Upper lobe of left lung (tissue), 6 donors: ENCODE results near the gene STAC3. TPM values are rescaled to one million over a fixed set of nuclear protein-coding genes. Genes with fewer than 3 reads are reported as not detected.

Experiments used
- ATAC-seq, 2 donors: fragments of 200-7000 bp; cut with Tn5 transposase; one replicate each; pipeline ENCODE4 v1.9.1; 2022; ENCODE audit warnings: mild to moderate bottlenecking in 2 of 2, moderate library complexity in 2 of 2; ENCODE audit not compliant: low FRiP score in 2 of 2
- DNase-seq, 2 donors: peaks; one replicate each; pipeline ENCODE4 v3.0.0-alpha.2; 2019 to 2020
- H3K27ac ChIP-seq, 4 donors: fragments of 200-600 bp; sonication (generic); one replicate each; pipeline ENCODE4 v1.5.1; 2016 to 2019
- H3K27me3 ChIP-seq, 4 donors: fragments of 200-600 bp; sonication (generic); one replicate each; pipeline ENCODE4 v1.5.1; 2017 to 2019
- H3K36me3 ChIP-seq, 4 donors: fragments of 200-600 bp; sonication (generic); one replicate each; pipeline ENCODE4 v1.5.1; 2016 to 2019
- H3K4me1 ChIP-seq, 4 donors: fragments of 200-600 bp; sonication (generic); one replicate each; pipeline ENCODE4 v1.5.1; 2018 to 2019
- H3K4me3 ChIP-seq, 4 donors: fragments of 200-600 bp; sonication (generic); one replicate each; pipeline ENCODE4 v1.5.1; 2017 to 2019; ENCODE audit warnings: mild to moderate bottlenecking in 2 of 4, moderate library complexity in 1 of 4
- H3K9me3 ChIP-seq, 4 donors: fragments of 200-600 bp; sonication (generic); one replicate each; pipeline ENCODE4 v1.5.1; 2018 to 2019
- EP300 ChIP-seq, 4 donors: sonication (generic); formaldehyde crosslinking; IDR thresholded peaks; one replicate each; pipeline ENCODE4 v1.5.1; 2017; ENCODE audit warnings: antibody characterized with exemption in 4 of 4, control low read depth in 2 of 4
- POLR2A ChIP-seq, 4 donors: fragments of 450-650 bp; IDR thresholded peaks; one replicate each; pipeline ENCODE4 v1.5.1; 2016 to 2017; ENCODE audit warnings: antibody characterized with exemption in 4 of 4, mild to moderate bottlenecking in 2 of 4
- POLR2AphosphoS5 ChIP-seq, 2 donors: sonication (generic); formaldehyde crosslinking; IDR thresholded peaks; one replicate each; pipeline ENCODE4 v1.5.1; 2017; ENCODE audit warnings: antibody characterized with exemption in 2 of 2
- WGBS, 2 donors: methylation state at CpG; one replicate each; pipeline ENCODE4 v1.1.5; 2017 to 2018; 5-methylcytosine and 5-hydroxymethylcytosine counted together
- total RNA-seq, 6 donors: library from RNA; depleted of rRNA in 4 of 6; stranded (reverse); fragments of >200 nt in 4 of 6; gene quantifications; one replicate each; pipeline versions ENCODE4 v1.1.0 to v1.2.1, GENCODE V29; 2016 to 2021
- TF ChIP-seq, protein P1 (sequence below), 6 experiments: fragments of 450-650 bp in 4 of 6; fragments of 200-600 bp in 2 of 6; sonication (generic) in 2 of 6; IDR thresholded peaks; one replicate each; pipeline ENCODE4 v1.5.1; 2016 to 2019; ENCODE audit warnings: antibody characterized with exemption in 6 of 6
- donor health status: DM: no; HTN: no; CAD: no; lungs with moderate emphysema.
- donor health status: DM: no; HTN: yes; CAD: no; lungs with severe emphysema.

The STAC3 gene
- total RNA-seq, 6 donors from 2014 or later: 4.3 to 10.5 (median 5.6) TPM

DNA sequence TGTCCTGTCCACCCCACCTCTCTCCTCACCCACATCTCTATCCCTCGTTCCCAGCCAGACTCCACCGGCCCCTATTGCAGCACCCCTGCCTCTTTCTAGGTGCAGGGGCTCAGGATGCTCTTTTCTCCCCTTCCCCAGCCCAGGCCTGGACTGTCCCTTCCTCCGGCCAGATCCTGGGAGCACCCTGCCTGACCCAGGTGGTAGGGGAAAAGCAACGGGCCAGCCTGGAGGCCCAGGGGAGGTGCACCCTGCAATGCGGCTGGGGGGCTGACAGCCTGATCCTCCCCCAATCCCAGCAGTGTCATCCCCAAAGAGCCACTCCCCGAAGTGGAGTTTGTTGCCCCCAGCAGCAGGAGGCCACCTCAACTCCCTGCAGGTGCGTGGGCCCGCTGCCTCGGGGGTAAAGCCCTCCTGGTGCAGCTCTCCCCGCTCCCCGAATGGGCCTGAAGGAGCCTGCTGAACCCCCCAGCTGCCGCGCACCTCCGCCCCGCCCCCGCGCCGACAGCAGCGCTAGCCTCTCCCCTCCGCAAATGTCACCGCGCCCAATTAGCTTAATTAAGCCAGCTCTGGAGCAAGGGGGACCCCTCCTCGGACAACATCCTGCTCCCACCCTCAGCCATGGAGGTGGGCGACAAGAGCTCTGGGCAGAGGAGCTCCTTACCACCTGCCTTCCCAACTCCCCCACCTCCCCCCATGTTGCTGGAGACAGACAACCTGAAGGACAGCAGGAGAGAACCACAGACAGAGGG, 29.6 kb downstream of the STAC3 start:
- peaks cover 21 to 39% (median 24%) of the 10 kb centered on the region in 4 donors for H3K4me1 ChIP-seq
- TF ChIP-seq EP300 (IDR thresholded peaks at IDR 0.05): no peak
- DNase-seq: peak in 1 of 2 donors; percentile 83
- H3K4me3 ChIP-seq: no peak overlapping the region
- no peaks in the 10 kb centered on the region for H3K36me3 ChIP-seq
- H3K9me3 ChIP-seq: no peaks in the 10 kb centered on the region
- no peak for ATAC-seq
- peaks cover 3 to 92% (median 55%) of the 10 kb centered on the region in 4 donors for H3K27me3 ChIP-seq
- H3K27ac ChIP-seq: no peak overlapping the region
- 16 to 19% methylated on average over 10 to 23 of the region's 24 CpGs for WGBS, 2 donors

GRCh38 chr12:57220770-57221168, 30.2 kb downstream of the STAC3 start:
- Histone ChIP-seq H3K4me3 (no peak overlapping the region), H3K27me3 (peaks cover 3 to 92% (median 57%) of the 10 kb centered on the region in 4 donors), H3K9me3 (no peaks in the 10 kb centered on the region), H3K4me1 (peaks cover 26 to 44% (median 29%) of the 10 kb centered on the region in 4 donors), H3K27ac (no peak overlapping the region), H3K36me3 (no peaks in the 10 kb centered on the region)
- no peak for DNase-seq
- TF ChIP-seq POLR2AphosphoS5 (IDR thresholded peaks at IDR 0.05): no peak
- TF ChIP-seq EP300 (IDR thresholded peaks at IDR 0.05): no peak
- TF ChIP-seq, protein P1, sequence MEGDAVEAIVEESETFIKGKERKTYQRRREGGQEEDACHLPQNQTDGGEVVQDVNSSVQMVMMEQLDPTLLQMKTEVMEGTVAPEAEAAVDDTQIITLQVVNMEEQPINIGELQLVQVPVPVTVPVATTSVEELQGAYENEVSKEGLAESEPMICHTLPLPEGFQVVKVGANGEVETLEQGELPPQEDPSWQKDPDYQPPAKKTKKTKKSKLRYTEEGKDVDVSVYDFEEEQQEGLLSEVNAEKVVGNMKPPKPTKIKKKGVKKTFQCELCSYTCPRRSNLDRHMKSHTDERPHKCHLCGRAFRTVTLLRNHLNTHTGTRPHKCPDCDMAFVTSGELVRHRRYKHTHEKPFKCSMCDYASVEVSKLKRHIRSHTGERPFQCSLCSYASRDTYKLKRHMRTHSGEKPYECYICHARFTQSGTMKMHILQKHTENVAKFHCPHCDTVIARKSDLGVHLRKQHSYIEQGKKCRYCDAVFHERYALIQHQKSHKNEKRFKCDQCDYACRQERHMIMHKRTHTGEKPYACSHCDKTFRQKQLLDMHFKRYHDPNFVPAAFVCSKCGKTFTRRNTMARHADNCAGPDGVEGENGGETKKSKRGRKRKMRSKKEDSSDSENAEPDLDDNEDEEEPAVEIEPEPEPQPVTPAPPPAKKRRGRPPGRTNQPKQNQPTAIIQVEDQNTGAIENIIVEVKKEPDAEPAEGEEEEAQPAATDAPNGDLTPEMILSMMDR (IDR thresholded peaks at IDR 0.05): no peak
- no peak for TF ChIP-seq POLR2A (IDR thresholded peaks at IDR 0.05)
- 46 to 53% methylated on average over 1 of the region's 1 CpG for WGBS, 2 donors
- no peak for ATAC-seq

DNA sequence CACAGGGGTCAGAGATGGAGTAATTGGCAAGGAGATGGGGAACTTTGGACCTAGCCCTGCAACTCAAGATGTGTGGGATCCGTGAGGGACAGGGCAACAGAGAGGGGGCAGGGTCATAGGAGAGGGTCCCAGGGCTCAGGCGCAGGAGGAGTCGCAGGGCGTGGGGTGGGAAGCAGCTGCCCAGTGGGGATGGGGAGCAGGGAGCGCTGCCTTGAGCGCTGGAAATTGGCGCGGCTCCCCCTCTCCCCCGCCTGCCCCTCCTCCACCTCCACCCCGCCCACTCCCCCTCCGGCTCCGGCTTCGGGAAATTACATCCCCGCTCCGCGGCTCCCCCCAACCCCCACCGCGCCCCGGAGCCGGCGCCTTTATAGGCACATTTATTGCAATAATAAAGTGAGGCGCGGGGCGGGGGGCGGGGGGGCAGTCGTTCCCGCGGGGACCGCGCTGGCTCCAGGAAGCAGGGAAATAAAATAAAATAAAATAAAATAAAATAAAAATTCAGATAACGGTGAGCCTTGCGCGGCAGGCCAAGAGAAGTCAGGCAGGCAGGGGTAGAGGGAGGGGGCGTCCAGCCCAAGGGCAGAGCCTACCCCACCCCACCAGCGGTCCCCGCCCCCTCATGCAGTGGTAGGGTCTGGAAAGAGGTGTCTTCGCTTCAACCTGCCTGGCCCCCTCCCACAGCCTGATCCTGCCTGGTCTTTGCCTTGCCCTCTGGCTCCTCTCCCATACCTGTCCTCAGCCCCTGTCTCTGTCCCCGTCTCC, 30.8 kb downstream of the STAC3 start:
- no peak for TF ChIP-seq POLR2A (IDR thresholded peaks at IDR 0.05)
- TF ChIP-seq EP300 (IDR thresholded peaks at IDR 0.05): no peak
- TF ChIP-seq, protein P1 (IDR thresholded peaks at IDR 0.05): no peak
- no peak for TF ChIP-seq POLR2AphosphoS5 (IDR thresholded peaks at IDR 0.05)
- Histone ChIP-seq H3K27me3 (peaks cover 3 to 90% (median 57%) of the 10 kb centered on the region in 4 donors), H3K9me3 (no peaks in the 10 kb centered on the region), H3K4me1 (peaks cover 24 to 44% (median 26%) of the 10 kb centered on the region in 4 donors), H3K27ac (no peak overlapping the region), H3K4me3 (no peak overlapping the region), H3K36me3 (no peaks in the 10 kb centered on the region)
- ATAC-seq (no peak), DNase-seq (peak in 1 of 2 donors; percentile 76)
- WGBS, 2 donors: 7% methylated on average over 32 to 38 of the region's 38 CpGs

GRCh38 chr12:57219205-57219992, 31.6 kb downstream of the STAC3 start:
- peaks cover 21 to 46% (median 21%) of the 10 kb centered on the region in 4 donors for H3K4me1 ChIP-seq
- H3K9me3 ChIP-seq: no peaks in the 10 kb centered on the region
- H3K4me3 ChIP-seq: no peak overlapping the region
- ATAC-seq (no peak), DNase-seq (peak in 1 of 2 donors; percentile 36)
- H3K27ac ChIP-seq: no peak overlapping the region
- no peaks in the 10 kb centered on the region for H3K36me3 ChIP-seq
- TF ChIP-seq EP300 (IDR thresholded peaks at IDR 0.05): no peak
- TF ChIP-seq POLR2A (IDR thresholded peaks at IDR 0.05): no peak
- H3K27me3 ChIP-seq: peaks cover 3 to 90% (median 56%) of the 10 kb centered on the region in 4 donors
- 55 to 56% methylated on average over 13 to 14 of the region's 14 CpGs for WGBS, 2 donors

GRCh38 chr12:57218030-57218853, 32.7 kb downstream of the STAC3 start:
- Histone ChIP-seq H3K9me3 (no peaks in the 10 kb centered on the region), H3K4me3 (no peak overlapping the region), H3K36me3 (no peaks in the 10 kb centered on the region), H3K4me1 (peaks cover 31 to 58% (median 31%) of the 10 kb centered on the region in 4 donors), H3K27ac (no peak overlapping the region), H3K27me3 (peaks cover 3 to 78% (median 50%) of the 10 kb centered on the region in 4 donors)
- TF ChIP-seq EP300 (IDR thresholded peaks at IDR 0.05) (no peak), POLR2A (IDR thresholded peaks at IDR 0.05) (no peak), POLR2AphosphoS5 (IDR thresholded peaks at IDR 0.05) (no peak)
- TF ChIP-seq, protein P1 (IDR thresholded peaks at IDR 0.05): no peak
- WGBS, 2 donors: 63 to 65% methylated on average over 4 to 5 of the region's 5 CpGs
- no peak for DNase-seq
- ATAC-seq: no peak
